GM12878 (cell line): ENCODE data around the gene SLC12A2. TPM values are rescaled to one million over a fixed set of nuclear protein-coding genes. Genes with fewer than 3 reads are reported as not detected.

Experiments
- ATAC-seq: fragments of 200-7000 bp; cut with Tn5 transposase; 3 replicates; pipeline ENCODE4 v1.9.1; 2020; ENCODE audit warnings: mild to moderate bottlenecking, moderate library complexity
- BruUV-seq: library from RNA; stranded (reverse); fragments of 400-500 nt; replicated peaks from 2 replicates; lab custom pipeline; 2021; lab: Mats Ljungman, UMichigan
- CTCF ChIA-PET: fragments of 300-600 bp; sonication (Branson Sonifier 250); formaldehyde crosslinking; extraction: SDS; loops from one replicate; lab custom pipeline; 2021; ENCODE audit warnings: inconsistent platforms; lab: Yijun Ruan, JAX
- POLR2A ChIA-PET: fragments of 350-600 bp; formaldehyde crosslinking; extraction: SDS; loops from one replicate; lab custom pipeline; 2021; ENCODE audit warnings: inconsistent platforms; lab: Charles Lee
- RAD21 ChIA-PET: fragments of 300-600 bp; sonication (Branson Sonifier 250); formaldehyde crosslinking; loops from one replicate; lab custom pipeline; 2023; ENCODE audit warnings: antibody characterized with exemption; ENCODE audit not compliant: unreplicated experiment; lab: Charles Lee
- SMC1A ChIA-PET: fragments of 300-600 bp; sonication (Branson Sonifier 250); formaldehyde crosslinking; loops from one replicate; lab custom pipeline; 2023; ENCODE audit not compliant: unreplicated experiment, uncharacterized antibody; lab: Charles Lee
- DNase-seq: peaks from one replicate; pipeline ENCODE4 v3.0.0-alpha.2; 2011; ENCODE audit warnings: low read depth, low spot score
- FAIRE-seq: peaks from 3 replicates; lab custom pipeline; 2011; peaks lifted over from hg19 to GRCh38; lab: Jason Lieb, UNC
- H2AFZ ChIP-seq: 2 replicates; pipeline ENCODE4 v1.6.0; 2011; ENCODE audit warnings: low read depth, low read length, control low read depth; ENCODE audit not compliant: control insufficient read depth
- H3K27ac ChIP-seq: 2 replicates; pipeline ENCODE4 v1.5.1; 2011; ENCODE audit warnings: control low read depth; ENCODE audit not compliant: control insufficient read depth, insufficient read depth
- H3K27me3 ChIP-seq, 2 experiments: replicated peaks in 1 of 2; 2 replicates each; pipeline versions ENCODE4 v1.6.0 to v1.6.1; 2011; ENCODE audit warnings: low read length in 1 of 2; ENCODE audit not compliant: control insufficient read depth in 2 of 2, insufficient read depth in 2 of 2
- H3K36me3 ChIP-seq, 2 experiments: 2 replicates each; pipeline ENCODE4 v1.5.1; 2011; ENCODE audit warnings: low read length in 1 of 2; ENCODE audit not compliant: control insufficient read depth in 2 of 2, insufficient read depth in 2 of 2
- H3K4me1 ChIP-seq: 2 replicates; pipeline ENCODE4 v1.6.1; 2011; ENCODE audit warnings: mild to moderate bottlenecking, low read length, moderate library complexity, mixed read lengths; ENCODE audit not compliant: control insufficient read depth, insufficient read depth
- H3K4me2 ChIP-seq: 2 replicates; pipeline ENCODE4 v1.6.0; 2011; ENCODE audit warnings: control low read depth; ENCODE audit not compliant: control insufficient read depth, insufficient read depth
- H3K4me3 ChIP-seq: fragments of 200-600 bp; sonication (generic); 2 replicates; pipeline ENCODE4 v1.5.1; 2016
- H3K79me2 ChIP-seq: 2 replicates; pipeline ENCODE4 v1.6.0; 2011; ENCODE audit warnings: low read length; ENCODE audit not compliant: control insufficient read depth, insufficient read depth
- H3K9ac ChIP-seq: 2 replicates; pipeline ENCODE4 v1.8.0; 2011; ENCODE audit warnings: low read length, control low read depth, mixed read lengths; ENCODE audit not compliant: control insufficient read depth, insufficient read depth
- H3K9me3 ChIP-seq: replicated peaks from 3 replicates; pipeline ENCODE4 v1.5.1; 2011; ENCODE audit warnings: mild to moderate bottlenecking, low read length; ENCODE audit not compliant: control insufficient read depth, insufficient read depth
- H4K20me1 ChIP-seq: 2 replicates; pipeline ENCODE4 v1.6.0; 2011; ENCODE audit not compliant: control insufficient read depth, insufficient read depth
- BACH1 ChIP-seq: fragments of 450-650 bp; IDR thresholded peaks from 2 replicates; pipeline ENCODE4 v1.6.1; 2017; ENCODE audit warnings: mild to moderate bottlenecking, borderline replicate concordance
- IKZF2 ChIP-seq, 2 experiments: fragments of 450-650 bp; IDR thresholded peaks; 2 replicates each; pipeline ENCODE4 v1.6.1; 2017; ENCODE audit warnings: mild to moderate bottlenecking in 2 of 2, moderate library complexity in 2 of 2
- LARP7 ChIP-seq: fragments of 450-650 bp; IDR thresholded peaks from 2 replicates; pipeline ENCODE4 v1.6.1; 2017; ENCODE audit warnings: mild to moderate bottlenecking
- NFXL1 ChIP-seq: fragments of 450-650 bp; IDR thresholded peaks from 2 replicates; pipeline ENCODE4 v1.6.1; 2017; ENCODE audit warnings: antibody characterized with exemption, mild to moderate bottlenecking, borderline replicate concordance
- RCOR1 ChIP-seq: conservative IDR thresholded peaks from 2 replicates; pipeline ENCODE4 v1.6.1; 2012; ENCODE audit warnings: low read depth, low read length, improper control_type of control experiment
- RFX5 ChIP-seq: IDR thresholded peaks from 2 replicates; pipeline ENCODE4 v1.6.1; 2011; ENCODE audit warnings: low read depth, low read length, improper control_type of control experiment
- TARDBP ChIP-seq: IDR thresholded peaks from 2 replicates; pipeline ENCODE4 v1.6.1; 2016; ENCODE audit warnings: borderline replicate concordance
- ZSCAN29 ChIP-seq: fragments of 450-650 bp; IDR thresholded peaks from 2 replicates; pipeline ENCODE4 v1.6.1; 2017; ENCODE audit warnings: mild to moderate bottlenecking, moderate library complexity
- WGBS: methylation state at CpG from one replicate; pipeline ENCODE4 v1.1.6; 2016; ENCODE audit warnings: low lambda C conversion rate; ENCODE audit not compliant: insufficient replicate concordance, insufficient coverage; ENCODE audit errors: missing lambda C conversion rate; 5-methylcytosine and 5-hydroxymethylcytosine counted together
- in situ Hi-C: fragments of 300-500 bp; cut with MboI; formaldehyde crosslinking; loops from 9 replicates; pipeline ENCODE4 v1.14.3; 2018; ENCODE audit warnings: mixed read lengths
- intact Hi-C: fragments of 100-400 bp; cut with micrococcal nuclease; formaldehyde crosslinking; loops from one replicate; pipeline ENCODE4 v1.14.2; 2022; ENCODE audit not compliant: unreplicated experiment
- polyA plus RNA-seq, 11 experiments: library from polyadenylated mRNA; depleted of rRNA in 4 of 11; unstranded in 6 of 11; stranded (reverse) in 5 of 11; fragments of >200 nt; fragmentation: Nextera tagmentation in 4 of 11; fragmentation: Illumina TruSeq in 1 of 11; extraction: Ambion mirVana in 4 of 11; extraction: Trizol in 1 of 11; gene quantifications; 1 replicate in 1 of 11; 2 replicates in 10 of 11; pipeline versions ENCODE4 v1.2.1 to v1.2.3, GENCODE V29; 2011 to 2016; ENCODE audit warnings: inconsistent platforms in 2 of 11, missing spikeins in 2 of 11, low read depth in 1 of 11
- total RNA-seq, 4 experiments: library from RNA; depleted of rRNA in 3 of 4; stranded (reverse); fragments of >200 nt in 3 of 4; fragmentation: Illumina TruSeq in 1 of 4; extraction: Trizol in 1 of 4; gene quantifications; 2 replicates each; pipeline versions ENCODE4 v1.2.1 to v1.2.3, GENCODE V29; 2013 to 2021
- TF ChIP-seq, protein P1 (sequence below): IDR thresholded peaks from 2 replicates; pipeline ENCODE4 v1.6.1; 2012; ENCODE audit warnings: low read depth, low read length, improper control_type of control experiment
- TF ChIP-seq, protein P2 (sequence below): IDR thresholded peaks from 2 replicates; pipeline ENCODE4 v1.6.1; 2011; ENCODE audit warnings: borderline replicate concordance, low read depth, mild to moderate bottlenecking, moderate library complexity, low read length; ENCODE audit not compliant: insufficient read depth, poor library complexity, severe bottlenecking

SLC12A2 gene
- total and polyA plus RNA-seq, 10 of the 15 experiments (the other 5 are each of a cell fraction or from before 2014, with no cell fraction given), result 5.1 to 21.8 (median 10.5) TPM

DNA sequence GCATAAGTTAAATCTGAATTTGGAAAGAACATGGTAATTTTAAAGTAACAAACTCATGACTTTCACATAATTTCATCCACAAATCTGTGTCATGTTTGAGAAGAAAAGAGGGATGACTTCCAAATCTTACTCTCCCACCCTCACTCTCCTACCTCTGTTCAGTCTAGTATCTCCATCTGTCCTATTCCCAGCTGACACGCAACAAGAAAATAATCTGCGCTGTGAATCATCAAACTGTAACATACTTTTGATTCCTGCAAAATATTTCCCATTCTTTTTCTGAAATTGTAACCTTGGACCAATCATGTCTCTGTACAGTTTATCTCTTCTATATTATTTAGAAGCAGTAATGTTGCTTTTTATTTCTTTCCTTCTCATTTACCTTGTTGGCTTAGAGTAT, 91.4 kb downstream of the SLC12A2 start:
- no peak for FAIRE-seq
- H3K36me3 ChIP-seq, result peaks cover 0 to 2% of the 10 kb centered on the region in 2 experiments; a peak in 1 of 4 replicates
- SMC1A ChIA-PET, result no interaction called here
- H3K9me3 ChIP-seq, result no peaks in the 10 kb centered on the region
- no peaks in the 10 kb centered on the region for H4K20me1 ChIP-seq
- BruUV-seq, result no TSS peak
- H2AFZ ChIP-seq, result no peak overlapping the region
- RAD21 ChIA-PET, result no interaction called here
- CTCF ChIA-PET, result no interaction called here
- no peak for TF ChIP-seq RCOR1
- no peak for TF ChIP-seq RFX5
- TF ChIP-seq BACH1, result no peak
- TF ChIP-seq, protein P1, sequence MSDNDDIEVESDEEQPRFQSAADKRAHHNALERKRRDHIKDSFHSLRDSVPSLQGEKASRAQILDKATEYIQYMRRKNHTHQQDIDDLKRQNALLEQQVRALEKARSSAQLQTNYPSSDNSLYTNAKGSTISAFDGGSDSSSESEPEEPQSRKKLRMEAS, result no peak
- no peak for TF ChIP-seq LARP7
- no peak for TF ChIP-seq NFXL1
- TF ChIP-seq, protein P2, sequence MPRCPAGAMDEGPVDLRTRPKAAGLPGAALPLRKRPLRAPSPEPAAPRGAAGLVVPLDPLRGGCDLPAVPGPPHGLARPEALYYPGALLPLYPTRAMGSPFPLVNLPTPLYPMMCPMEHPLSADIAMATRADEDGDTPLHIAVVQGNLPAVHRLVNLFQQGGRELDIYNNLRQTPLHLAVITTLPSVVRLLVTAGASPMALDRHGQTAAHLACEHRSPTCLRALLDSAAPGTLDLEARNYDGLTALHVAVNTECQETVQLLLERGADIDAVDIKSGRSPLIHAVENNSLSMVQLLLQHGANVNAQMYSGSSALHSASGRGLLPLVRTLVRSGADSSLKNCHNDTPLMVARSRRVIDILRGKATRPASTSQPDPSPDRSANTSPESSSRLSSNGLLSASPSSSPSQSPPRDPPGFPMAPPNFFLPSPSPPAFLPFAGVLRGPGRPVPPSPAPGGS, result no peak
- no peak for TF ChIP-seq TARDBP
- no peak for TF ChIP-seq ZSCAN29
- no peak for TF ChIP-seq IKZF2 (IDR thresholded peaks at IDR 0.05)
- POLR2A ChIA-PET, result no interaction called here
- H3K9ac ChIP-seq, result no peak overlapping the region
- intact Hi-C loops (no loop called here), in situ Hi-C loops (no loop called here)
- WGBS, result 97% methylated on average over 2 of the region's 2 CpGs
- ATAC-seq, result no peak
- DNase-seq, result no peak
- H3K27ac ChIP-seq, result no peak overlapping the region
- no peak overlapping the region for H3K4me3 ChIP-seq
- H3K4me1 ChIP-seq, result no peaks in the 10 kb centered on the region
- no peak overlapping the region for H3K4me2 ChIP-seq
- no peaks in the 10 kb centered on the region for H3K79me2 ChIP-seq
- H3K27me3 ChIP-seq, result no peaks in the 10 kb centered on the region
